GM18505 (cell line): Measurements from ENCODE around the gene FANCC.
A peak's percentile ranks its signal among the peaks of the same experiment; 100 is the strongest.

ENCODE experiments used
- ATAC-seq: cut with Tn5 transposase; IDR thresholded peaks from one replicate; pipeline ENCODE4 v1.9.1; 2021; ENCODE audit not compliant: unreplicated experiment
- POLR2A ChIP-seq: IDR thresholded peaks from 4 replicates; pipeline ENCODE4 v1.6.1; 2011; ENCODE audit warnings: borderline replicate concordance; ENCODE audit not compliant: insufficient read depth, insufficient read length; ENCODE audit errors: extremely low read depth

FANCC gene

DNA sequence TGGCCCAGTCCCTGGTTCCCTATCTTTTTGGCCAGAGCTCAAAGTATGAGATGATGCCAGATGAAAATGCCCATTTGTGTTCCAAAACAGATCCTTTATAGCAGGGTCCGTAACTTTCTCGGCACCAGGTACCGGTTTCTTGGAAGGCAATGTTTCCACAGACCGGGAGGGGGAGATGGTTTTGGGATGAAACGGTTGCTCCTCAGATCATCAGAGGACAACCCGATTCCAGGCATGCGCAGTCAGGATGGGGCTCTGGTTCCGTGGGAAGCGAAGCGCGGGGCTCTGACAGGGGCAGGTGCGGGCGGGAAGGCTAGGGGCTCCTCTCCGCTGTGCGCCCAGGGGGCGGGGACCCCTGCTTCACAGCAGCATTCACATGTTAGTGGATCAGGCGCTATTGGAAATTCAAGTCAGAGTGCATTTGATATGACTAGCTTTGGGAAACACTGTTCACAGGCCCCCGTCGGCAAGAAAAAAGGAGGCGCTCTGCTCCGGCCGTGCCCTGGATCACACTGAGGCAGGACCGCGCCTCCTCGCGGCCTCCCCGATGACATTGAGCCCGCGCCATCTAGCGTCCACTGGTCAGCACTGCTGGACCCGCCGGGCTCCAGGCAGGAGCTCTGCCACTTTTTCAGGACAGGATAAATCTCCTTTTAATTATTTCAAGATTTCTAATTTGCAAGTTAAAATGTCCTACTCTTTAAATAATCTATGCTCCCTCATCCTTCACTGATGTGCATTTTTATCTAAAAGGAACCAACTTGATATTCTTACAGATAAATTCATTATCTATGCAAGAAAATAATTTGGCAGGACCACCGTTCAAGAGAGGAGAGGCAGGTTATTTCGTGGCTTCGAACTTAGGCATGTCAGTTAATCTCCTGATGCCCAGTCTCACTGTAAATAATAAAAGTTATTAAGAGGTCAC lies 190.0 kb downstream of the FANCC start:
- peak; percentile 66 for ATAC-seq
- no peak for TF ChIP-seq POLR2A

DNA sequence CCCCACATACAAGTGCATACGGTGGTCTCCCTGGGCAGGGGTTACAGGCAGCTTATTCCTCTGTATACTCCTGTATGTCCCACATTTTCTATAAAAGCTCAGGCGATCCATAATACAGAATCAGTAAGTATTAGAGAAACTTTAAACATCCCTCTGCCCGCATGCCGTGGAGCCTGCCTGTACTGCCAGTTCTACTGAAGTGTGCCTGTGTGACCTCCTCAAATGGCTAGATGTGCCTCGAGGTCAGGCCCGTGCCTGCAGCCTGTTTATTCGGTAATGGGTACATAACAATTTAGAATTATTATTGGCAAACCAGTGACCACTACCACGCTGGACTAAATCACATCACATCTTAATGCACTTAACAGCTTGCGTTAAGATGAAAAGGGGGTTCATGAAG lies 190.8 kb downstream of the FANCC start:
- no peak for ATAC-seq
- TF ChIP-seq POLR2A, result no peak

DNA sequence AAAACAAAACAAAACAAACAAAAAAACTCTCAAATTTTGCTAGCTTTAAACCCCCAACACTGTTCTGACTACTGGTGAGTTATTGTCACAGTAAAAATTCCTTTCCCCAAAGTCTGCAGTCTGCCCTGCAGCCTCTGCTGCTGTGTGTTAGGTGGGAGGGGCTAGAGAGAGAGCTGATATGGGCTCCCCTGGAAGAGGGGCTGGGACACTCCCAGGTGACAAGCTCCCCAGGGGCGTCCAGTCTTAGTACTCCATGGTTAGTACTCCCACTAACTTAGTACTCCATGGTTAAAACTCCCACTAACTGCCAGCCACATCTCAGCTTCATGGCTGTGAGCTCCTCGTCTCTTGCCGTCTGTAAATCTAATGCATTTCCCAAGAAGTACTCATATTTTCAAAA lies 191.9 kb downstream of the FANCC start:
- no peak for ATAC-seq
- no peak for TF ChIP-seq POLR2A

DNA sequence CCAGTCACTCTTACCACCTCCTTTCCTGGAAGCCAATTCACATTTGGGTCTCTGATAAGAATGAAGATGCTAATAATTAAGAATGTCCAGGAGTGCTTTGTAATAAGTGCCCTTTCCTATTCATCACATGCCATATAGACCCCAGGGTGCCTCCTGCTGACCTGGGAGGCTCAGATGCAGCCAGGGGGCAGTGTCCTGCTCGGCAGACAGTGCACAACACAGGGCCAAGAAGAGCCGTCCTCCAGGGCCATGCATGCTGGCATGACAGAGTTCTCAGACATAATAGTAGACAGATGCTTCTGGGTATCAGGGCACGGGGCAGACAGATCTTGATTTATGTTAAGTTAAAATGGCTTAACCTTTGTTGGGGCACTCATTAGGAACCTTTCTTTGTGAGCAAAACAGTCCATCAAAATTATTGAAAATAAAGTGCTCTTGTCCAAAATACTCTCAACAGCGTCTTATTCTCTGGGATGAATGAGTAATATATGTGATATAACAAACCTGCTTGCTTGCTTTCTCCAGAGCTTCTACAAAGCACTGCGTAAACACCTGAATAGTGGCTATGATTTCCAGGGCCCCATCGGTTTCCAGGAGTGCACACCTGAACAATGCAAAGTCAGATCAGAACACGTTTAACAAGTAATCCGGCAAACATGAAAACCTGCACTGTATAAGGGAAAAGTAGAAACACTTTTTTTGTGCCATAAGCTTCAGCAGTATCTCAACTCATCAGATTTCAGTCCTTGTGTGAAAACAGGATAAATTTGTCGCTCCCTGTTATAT lies 192.7 kb downstream of the FANCC start:
- no peak for TF ChIP-seq POLR2A

DNA sequence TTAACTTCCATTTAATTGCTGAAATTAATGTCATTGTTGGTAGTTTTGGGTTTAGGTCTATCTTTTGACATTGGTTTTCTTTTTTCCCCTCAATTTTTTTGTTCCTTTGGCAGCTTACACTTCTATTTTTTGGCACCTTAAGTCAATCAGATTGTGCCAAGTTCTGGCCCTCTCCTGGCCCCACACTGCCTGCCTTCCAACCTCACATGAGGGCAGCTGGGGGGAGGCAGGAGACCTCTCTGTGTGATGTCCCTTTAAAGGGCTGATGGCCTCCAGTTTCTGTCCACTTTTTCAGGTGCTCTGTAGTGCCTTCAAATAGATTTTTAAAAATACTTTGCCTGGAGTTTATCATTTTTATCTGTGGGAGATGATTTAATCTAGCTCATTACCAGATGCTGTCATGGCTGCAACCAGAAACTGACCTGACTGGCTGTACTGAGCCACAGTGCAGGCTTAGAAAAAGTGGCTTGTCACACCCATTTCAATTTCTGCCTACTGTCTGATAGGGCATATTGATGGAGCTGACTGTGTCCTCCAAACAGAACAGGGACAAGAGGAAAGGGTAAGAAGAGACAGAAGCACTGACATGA lies 196.6 kb downstream of the FANCC start:
- TF ChIP-seq POLR2A, result no peak

More for the DNA sequence above, 192.7 kb downstream of the FANCC start:
- no peak for ATAC-seq

DNA sequence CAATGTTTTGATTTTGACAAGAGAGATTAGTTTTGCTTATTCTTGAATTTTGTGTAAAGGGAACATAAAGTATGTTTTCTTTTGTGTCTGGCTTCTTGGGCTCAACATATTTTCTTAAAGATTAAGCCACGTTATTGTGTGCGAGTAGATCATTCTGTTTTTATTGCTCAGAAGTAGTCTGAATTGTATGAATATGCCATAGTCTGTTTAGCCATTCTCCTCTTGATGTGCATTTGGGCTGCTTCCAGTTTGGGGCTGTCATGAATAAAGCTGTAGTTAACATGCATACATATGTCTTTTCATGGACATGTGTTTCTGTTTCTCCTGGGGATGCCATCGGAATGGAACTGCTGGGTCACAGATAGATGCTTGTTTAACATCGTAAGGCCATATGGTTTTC lies 198.9 kb downstream of the FANCC start:
- ATAC-seq, result no peak

More for the DNA sequence above, 196.6 kb downstream of the FANCC start:
- no peak for ATAC-seq

DNA sequence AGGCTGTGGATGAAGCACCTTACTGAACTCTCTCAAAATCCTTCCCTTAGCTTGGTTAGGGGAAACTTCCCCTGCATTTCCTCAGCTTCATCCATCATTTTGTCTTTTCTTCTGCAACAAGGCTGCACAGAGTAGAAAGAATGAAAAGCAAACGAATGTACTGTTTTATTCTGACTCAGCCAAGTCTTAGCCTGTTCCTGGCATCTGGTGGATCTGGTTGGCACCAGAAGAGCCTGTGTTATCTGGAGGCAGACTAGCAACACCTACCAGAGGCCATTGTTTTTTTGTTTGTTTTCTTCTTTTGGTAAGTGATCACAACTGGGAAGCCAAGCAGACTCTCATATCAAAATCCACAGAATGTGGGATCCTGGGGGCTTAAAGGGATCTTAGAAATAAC lies 200.7 kb downstream of the FANCC start:
- ATAC-seq, result no peak
- no peak for TF ChIP-seq POLR2A

More for the DNA sequence above, 198.9 kb downstream of the FANCC start:
- no peak for TF ChIP-seq POLR2A

DNA sequence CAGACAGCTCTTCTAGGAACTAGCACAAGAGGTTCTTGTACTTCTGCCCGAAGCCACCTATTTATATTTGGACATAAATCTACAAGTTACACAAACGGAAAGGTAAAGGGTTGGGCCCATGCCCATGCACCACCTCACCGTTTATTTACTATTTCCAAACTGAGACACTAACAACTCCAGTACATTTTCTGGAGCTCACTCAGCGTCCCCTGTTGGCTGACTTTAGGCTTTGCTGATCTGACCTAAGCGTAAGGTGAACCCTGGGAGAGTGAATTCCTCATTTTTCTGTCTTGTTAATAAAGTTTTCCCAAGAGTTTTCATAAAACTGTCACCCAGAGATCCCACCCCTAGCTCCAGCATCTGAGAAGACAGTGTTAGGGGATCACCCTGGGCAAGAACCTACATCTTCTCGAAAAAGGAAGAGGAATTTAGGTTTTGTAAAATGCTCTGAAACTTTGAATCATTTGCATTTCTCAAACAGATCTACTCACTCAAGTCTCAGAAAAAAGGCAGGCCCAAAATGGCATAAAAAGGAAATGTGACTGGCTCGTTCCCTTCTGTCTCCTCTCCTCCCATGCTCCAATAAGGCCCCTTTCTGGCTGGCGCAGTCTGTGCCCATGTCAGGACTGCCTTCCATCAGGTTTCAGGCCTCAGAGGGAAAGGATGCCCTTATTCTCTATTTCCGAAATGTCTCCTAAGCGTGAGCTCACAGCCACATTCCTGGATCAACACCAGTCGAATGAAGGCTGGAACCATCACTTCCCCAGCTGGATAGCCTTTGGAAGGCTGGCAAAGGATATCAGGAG lies 201.3 kb downstream of the FANCC start:
- TF ChIP-seq POLR2A, result no peak
- ATAC-seq, result no peak

DNA sequence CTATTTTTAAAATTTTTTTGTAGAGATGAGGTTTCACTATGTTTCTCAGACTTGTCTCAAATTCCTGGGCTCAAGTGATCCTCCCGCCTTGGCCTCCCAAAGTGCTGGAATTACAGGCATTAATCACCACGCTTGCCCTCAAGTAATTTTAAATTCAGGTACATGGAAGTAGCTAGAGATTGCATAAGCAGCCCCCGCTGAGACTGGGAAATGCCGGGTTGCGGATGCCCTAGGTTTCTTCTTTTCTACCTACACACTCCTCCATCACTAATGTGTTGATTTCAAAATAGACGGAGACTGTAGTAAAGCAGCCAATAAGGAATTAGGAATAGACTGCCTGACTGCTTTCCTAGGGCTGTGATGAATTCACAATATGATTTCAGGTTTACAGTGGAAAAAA lies 202.4 kb downstream of the FANCC start:
- no peak for ATAC-seq
- no peak for TF ChIP-seq POLR2A

DNA sequence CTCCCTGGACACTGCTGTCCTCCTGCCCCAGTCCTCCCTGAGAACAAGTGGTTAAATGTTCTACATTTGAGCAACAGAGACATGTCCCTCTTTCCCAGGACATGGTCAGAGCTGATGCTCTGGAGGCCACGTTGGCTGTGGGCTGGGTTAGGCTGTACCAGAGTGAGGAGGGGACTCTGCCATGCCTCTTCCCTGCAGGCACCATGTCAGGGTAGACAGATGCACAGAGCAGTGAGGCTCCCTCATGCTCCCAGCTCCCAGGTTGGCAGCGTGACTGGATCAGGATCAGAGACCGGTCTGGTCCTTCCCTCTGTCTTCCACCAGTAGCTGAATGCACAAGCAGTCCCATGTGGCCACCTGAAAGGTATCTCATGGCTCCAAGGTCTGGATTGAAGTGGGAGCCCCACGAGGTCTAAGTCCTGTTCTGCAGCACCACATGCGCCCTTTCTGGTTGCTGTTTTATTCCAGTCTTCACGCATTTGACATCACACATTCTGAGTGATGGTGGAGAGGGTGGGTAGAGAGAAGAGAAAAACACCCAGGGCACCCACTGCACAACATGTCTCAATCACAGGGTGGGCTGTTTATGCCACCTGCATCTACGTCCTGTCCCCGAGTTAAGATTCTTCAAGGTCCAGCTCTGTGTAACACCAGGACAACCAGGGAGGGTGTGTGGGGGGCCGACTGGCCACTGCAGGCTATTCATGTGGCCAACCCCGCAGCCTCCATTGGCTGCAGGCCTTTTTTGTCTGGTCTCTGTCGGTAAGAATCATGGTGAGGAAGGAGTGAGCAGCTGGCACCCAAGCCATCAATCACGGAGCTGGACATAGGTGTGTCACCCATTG lies 204.9 kb downstream of the FANCC start:
- TF ChIP-seq POLR2A, result no peak
- no peak for ATAC-seq

DNA sequence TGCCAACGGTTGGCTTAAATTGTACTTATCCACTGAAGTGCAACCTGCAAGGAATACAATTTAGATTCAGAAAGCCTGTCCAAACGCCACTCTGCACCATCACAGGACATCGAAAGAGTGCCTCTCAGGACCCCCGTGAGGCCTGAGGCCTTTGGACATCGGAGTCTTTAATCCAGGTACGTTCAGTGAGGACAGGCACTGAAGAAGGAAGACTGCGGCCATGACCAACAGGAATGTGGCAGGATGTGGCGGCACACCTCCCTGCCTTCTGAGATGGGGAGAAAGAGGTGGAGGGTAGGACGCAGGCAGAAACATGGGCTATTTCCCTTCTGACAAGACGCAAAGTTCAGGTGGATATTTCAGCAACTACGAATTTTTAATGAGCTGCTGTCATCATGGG lies 205.8 kb downstream of the FANCC start:
- TF ChIP-seq POLR2A, result no peak
- ATAC-seq, result no peak
